Activated CD4-positive, alpha-beta T cell treated with anti-CD3 and anti-CD28 coated beads, Interleukin-10, Interleukin-2, amounts not matched to agents 100 ng/mL and 50 ng/mL, durations not matched to agents 16 hours and 8 hours (primary cell): ENCODE measurements around the gene PTPRR.

Experiments used
- DNase-seq: peaks from one replicate; pipeline ENCODE4 v3.0.0-alpha.2; 2020

The PTPRR gene

GRCh38 chr12:70683976-70684375 is 236.6 kb downstream of the PTPRR start:
- DNase-seq: no peak

- DNase-seq: no peak
These were observed 248.8 kb downstream of the PTPRR start for GRCh38 chr12:70671698-70672097.

- no peak for DNase-seq
These were observed 249.6 kb downstream of the PTPRR start for GRCh38 chr12:70670948-70671347.

- no peak for DNase-seq
These were observed 253.3 kb downstream of the PTPRR start for GRCh38 chr12:70667253-70667652.

DNA sequence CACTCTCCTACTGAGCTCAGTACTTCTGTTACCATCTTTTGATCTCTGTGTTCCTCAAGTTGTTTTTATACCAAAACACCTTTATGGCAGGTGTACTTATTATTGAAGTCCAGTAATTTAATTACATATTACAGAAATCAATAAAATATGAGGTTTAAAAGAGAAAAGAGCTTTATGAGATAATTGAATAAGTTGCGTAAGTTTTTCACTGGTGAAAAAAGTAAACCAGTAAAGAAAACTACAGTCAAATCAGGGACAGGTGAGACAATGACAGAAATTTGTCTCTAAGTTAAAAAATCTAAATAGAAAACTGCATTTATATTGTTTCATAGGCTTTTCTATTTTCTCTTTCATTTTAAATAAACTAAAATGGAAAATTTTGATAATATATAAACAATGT is 254.2 kb downstream of the PTPRR start:
- DNase-seq: no peak

DNA sequence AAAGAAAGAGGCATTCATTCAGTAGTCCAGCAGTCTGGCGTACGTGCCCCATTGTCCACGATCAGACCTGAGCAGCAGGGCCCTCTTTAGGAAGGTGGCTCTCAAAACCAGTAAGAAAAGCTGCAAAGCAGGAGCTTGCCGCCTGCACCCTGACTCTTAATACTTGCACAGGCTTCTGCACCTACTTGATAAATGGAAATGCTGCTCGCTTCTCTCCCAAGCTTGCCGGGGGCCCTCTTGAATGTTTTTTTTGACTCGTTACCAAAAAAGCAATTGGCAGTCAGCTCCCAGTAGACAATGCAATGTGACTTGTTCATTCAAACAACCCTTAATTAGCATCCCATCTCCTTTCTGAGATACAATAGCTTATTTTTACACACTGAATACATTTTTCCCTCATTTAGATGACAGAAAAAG is 256.1 kb downstream of the PTPRR start:
- no peak for DNase-seq

- DNase-seq: no peak
These were observed 256.7 kb downstream of the PTPRR start for GRCh38 chr12:70663838-70664237.

DNA sequence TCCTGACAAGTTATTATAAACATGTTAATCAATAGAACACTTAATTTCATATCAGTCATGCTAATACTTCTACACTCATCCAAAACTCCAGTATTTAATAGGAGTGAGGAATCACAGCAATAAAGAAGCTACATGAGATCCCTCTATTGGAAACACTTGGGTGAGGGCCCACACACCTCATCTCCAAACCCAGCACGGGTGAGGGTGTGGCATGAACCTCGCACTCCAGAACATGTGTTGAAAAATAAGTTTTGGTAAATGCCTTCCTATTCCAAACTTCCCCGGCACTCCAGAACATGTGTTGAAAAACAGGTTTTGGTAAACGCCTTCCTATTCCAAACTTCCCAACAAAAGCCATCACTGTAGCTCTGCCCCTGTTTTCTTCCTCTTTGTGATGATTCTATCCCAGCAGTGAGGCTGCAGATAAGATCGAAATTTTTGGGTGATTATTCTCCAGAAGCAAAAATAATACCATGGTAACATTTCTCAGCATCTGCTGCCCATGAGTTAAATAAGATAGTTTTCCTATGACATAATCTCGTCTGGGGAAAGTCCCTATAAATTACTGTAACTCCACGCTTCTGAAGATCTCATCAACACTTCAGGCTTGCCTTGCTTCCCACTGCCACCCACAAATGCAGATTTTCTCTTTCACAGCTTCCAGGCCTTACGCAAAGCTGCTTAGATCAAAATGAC is 258.9 kb downstream of the PTPRR start:
- DNase-seq: no peak

GRCh38 chr12:70660620-70661219 is 259.8 kb downstream of the PTPRR start:
- DNase-seq: peak; percentile 2

DNA sequence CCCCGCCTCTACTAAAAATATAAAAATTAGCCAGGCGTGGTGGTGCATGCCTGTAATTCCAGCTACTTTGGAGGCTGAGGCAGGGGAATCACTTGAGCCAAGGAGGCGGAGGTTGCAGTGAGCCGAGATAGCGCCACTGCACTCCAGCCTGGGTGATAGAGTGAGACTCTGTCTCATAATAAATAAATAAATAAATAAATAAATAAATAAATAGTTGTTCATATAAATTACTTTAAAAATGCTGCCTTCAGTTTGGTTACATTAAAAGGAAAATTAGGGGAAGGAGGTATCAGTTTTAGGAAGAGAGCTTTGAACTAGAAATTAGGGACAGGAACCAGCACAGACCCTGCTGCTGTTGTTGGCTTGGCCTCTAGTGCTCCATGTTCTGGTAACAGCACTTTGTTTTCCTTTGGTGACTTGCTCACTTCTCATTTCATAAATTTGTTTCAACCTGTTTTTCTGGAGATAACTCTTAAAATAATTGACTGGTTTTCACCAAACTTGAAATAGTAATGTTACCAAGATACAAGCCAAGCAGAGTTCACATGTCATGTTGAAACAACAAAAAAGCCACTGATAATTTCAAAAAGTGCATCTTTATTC is 260.4 kb downstream of the PTPRR start:
- no peak for DNase-seq

- no peak for DNase-seq
These were observed 261.4 kb downstream of the PTPRR start for GRCh38 chr12:70659077-70659606.

- DNase-seq: no peak
These were observed 262.8 kb downstream of the PTPRR start for GRCh38 chr12:70657616-70658286.

DNA sequence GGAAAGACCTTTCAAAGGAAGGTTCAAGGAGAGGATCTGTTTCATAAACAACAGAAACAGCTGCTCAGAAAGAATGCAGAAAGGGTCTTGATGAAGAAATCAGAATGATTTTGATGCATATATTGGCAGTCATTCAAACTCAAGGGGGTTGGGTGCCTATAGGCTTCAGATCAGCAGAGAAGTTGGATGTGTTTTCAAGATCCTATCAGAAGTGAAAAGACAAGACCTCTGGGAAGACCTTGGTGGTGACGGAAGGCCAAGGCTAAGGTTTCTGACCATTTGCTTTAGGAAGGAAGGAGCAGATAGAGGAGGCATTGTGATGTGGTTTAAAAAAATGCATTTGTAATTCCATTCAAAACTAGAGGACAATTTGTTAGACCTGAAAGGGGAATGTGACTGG is 268.1 kb downstream of the PTPRR start:
- DNase-seq: no peak

DNA sequence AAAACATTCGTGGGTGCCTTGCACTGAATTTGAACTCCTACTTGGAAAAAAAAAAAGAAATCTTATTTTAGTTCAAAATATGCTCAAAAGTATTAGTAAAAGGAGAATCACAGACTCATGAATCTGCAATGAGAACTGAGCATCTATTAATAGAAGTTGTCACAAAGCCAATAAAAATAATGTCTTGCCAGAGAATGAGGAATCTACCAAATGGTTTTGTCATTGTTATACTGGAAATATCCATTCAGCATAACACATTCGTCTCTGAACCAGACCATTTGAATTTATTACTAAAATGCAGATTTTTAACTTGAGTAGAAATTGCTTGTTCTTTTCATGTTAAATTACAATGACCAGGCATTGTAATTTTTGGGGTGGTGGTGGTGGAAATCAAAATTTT is 271.7 kb downstream of the PTPRR start:
- DNase-seq: no peak

GRCh38 chr12:70648191-70648590 is 272.3 kb downstream of the PTPRR start:
- DNase-seq: no peak

GRCh38 chr12:70646850-70647249 is 273.7 kb downstream of the PTPRR start:
- no peak for DNase-seq

DNA sequence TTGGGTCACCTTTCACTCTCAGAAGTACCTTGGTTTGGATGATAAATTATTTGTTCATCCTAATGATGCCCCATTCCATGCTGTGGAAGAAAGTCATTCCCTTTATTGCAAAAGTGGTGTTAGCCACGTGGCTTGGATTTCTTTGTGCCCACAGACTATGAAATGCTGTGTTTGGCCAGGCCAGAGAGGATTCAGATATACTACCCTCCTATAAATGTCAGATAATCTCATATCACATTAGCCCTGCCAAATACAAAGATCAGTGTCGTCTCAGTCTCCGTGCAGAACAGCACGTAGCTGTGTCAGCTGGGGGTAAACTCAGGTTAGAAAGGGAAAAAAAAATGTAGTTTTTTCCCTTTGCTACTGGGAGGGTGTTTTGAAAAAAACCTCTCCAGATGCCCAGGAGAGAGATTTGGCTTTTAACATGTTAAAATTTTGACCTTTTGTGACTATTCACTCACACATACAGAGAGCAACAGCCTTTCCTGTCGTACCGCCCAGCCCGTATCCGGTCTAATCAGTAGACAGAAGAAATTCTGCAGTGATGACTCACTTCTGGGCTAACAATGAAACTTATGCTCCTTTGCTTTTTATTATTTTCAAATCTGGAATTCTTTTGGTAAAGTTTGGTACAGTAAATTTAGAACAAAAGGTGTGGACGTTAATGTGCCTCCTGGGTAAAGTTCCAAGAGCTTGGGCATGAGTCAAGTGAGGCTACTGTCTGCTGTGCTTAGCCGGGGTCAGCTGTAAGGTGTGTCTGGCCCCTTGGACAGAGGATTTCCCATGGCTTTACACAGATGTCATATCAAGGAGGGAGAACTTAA is 274.8 kb downstream of the PTPRR start:
- peak; percentile 27 for DNase-seq

- DNase-seq: no peak
These were observed 275.7 kb downstream of the PTPRR start for GRCh38 chr12:70644861-70645260.

DNA sequence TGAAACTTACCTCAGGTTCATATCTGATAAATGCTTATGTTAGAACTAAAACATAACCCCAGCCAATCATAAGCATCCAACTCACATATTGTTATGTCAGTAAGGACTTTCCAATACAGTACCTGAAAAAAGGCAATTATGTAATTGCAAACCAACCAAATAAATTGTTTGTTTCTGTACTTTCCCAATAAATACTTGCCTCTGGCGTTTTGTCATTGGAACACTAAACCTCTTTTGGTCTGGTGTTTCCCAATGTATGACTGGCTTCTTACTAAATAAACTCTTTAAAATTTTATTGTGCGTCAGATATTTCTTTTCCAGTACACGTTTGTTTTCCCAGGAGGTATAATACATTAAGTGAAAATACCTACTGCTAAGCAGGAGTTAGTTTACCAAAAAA is 276.6 kb downstream of the PTPRR start:
- no peak for DNase-seq

GRCh38 chr12:70641691-70642090 is 278.8 kb downstream of the PTPRR start:
- DNase-seq: no peak

- no peak for DNase-seq
These were observed 279.6 kb downstream of the PTPRR start for GRCh38 chr12:70640901-70641300.

GRCh38 chr12:70639535-70639934 is 281.0 kb downstream of the PTPRR start:
- no peak for DNase-seq
